WTC11 (cell line): ENCODE measurements around the gene PLD1.

Experiments used
- CREB1 ChIP-seq: sonication (generic); formaldehyde crosslinking; IDR thresholded peaks from 2 replicates; pipeline ENCODE4 v1.8.0; 2023; ENCODE audit warnings: mild to moderate bottlenecking, missing genetic modification reagents
- CREM ChIP-seq: sonication (generic); formaldehyde crosslinking; IDR thresholded peaks from 2 replicates; pipeline ENCODE4 v1.8.1; 2022; ENCODE audit warnings: mild to moderate bottlenecking, missing genetic modification reagents, moderate library complexity
- TEAD4 ChIP-seq: sonication (generic); formaldehyde crosslinking; IDR thresholded peaks from 2 replicates; pipeline ENCODE4 v1.8.0; 2022; ENCODE audit warnings: mild to moderate bottlenecking, missing genetic modification reagents
- ZNF121 ChIP-seq: sonication (generic); formaldehyde crosslinking; IDR thresholded peaks from 2 replicates; pipeline ENCODE4 v1.8.0; 2023; ENCODE audit warnings: missing genetic modification reagents
- ZNF263 ChIP-seq: sonication (generic); formaldehyde crosslinking; IDR thresholded peaks from 2 replicates; pipeline ENCODE4 v1.8.1; 2022; ENCODE audit warnings: low read depth, mild to moderate bottlenecking, moderate library complexity, missing genetic modification reagents
- TF ChIP-seq, protein P1 (sequence below): fragments of 200-600 bp; IDR thresholded peaks from 2 replicates; pipeline ENCODE4 v1.8.0; 2022; ENCODE audit warnings: antibody characterized with exemption
- TF ChIP-seq, protein P2 (sequence below): sonication (generic); formaldehyde crosslinking; IDR thresholded peaks from 2 replicates; pipeline ENCODE4 v1.8.1; 2023; ENCODE audit warnings: mild to moderate bottlenecking, moderate library complexity, missing genetic modification reagents
- TF ChIP-seq, protein P3 (sequence below): sonication (generic); formaldehyde crosslinking; IDR thresholded peaks from 2 replicates; pipeline ENCODE4 v1.8.1; 2023; ENCODE audit warnings: mild to moderate bottlenecking, missing genetic modification reagents
- TF ChIP-seq, protein P4 (sequence below): sonication (generic); formaldehyde crosslinking; IDR thresholded peaks from 2 replicates; pipeline ENCODE4 v1.8.0; 2022; ENCODE audit warnings: mild to moderate bottlenecking, missing genetic modification reagents
- TF ChIP-seq, protein P5 (sequence below): sonication (generic); formaldehyde crosslinking; IDR thresholded peaks from 2 replicates; pipeline ENCODE4 v1.8.1; 2023; ENCODE audit warnings: mild to moderate bottlenecking, missing genetic modification reagents

DNA sequence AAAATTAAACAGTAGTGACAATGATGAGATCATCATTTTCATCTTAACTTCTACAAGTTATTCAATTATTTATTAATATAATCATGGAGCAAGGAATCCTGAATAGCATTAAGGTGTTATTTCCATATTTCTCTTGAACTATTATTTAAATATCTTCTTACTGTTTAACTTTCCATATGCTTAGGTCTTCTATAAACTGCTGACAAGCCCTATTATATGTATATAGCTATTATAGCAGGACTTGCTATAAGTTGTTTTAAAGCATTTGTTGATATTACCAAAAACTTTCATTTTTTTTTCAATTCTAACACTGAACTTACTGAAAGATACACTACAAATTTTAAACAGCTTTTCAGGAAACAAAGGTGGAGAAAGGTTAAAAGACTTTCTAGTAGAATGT, 76.7 kb downstream of the PLD1 start:
- TF ChIP-seq, protein P1, sequence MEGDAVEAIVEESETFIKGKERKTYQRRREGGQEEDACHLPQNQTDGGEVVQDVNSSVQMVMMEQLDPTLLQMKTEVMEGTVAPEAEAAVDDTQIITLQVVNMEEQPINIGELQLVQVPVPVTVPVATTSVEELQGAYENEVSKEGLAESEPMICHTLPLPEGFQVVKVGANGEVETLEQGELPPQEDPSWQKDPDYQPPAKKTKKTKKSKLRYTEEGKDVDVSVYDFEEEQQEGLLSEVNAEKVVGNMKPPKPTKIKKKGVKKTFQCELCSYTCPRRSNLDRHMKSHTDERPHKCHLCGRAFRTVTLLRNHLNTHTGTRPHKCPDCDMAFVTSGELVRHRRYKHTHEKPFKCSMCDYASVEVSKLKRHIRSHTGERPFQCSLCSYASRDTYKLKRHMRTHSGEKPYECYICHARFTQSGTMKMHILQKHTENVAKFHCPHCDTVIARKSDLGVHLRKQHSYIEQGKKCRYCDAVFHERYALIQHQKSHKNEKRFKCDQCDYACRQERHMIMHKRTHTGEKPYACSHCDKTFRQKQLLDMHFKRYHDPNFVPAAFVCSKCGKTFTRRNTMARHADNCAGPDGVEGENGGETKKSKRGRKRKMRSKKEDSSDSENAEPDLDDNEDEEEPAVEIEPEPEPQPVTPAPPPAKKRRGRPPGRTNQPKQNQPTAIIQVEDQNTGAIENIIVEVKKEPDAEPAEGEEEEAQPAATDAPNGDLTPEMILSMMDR = no peak
- TF ChIP-seq ZNF263 (no peak), ZNF121 (CRISPR knock-in tag) (no peak), CREB1 (CRISPR knock-in tag) (no peak), CREM (CRISPR knock-in tag) (no peak), TEAD4 (CRISPR knock-in tag) (no peak)
- TF ChIP-seq, protein P2, sequence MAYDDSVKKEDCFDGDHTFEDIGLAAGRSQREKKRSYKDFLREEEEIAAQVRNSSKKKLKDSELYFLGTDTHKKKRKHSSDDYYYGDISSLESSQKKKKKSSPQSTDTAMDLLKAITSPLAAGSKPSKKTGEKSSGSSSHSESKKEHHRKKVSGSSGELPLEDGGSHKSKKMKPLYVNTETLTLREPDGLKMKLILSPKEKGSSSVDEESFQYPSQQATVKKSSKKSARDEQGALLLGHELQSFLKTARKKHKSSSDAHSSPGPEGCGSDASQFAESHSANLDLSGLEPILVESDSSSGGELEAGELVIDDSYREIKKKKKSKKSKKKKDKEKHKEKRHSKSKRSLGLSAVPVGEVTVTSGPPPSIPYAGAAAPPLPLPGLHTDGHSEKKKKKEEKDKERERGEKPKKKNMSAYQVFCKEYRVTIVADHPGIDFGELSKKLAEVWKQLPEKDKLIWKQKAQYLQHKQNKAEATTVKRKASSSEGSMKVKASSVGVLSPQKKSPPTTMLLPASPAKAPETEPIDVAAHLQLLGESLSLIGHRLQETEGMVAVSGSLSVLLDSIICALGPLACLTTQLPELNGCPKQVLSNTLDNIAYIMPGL (CRISPR knock-in tag) = no peak
- TF ChIP-seq, protein P3, sequence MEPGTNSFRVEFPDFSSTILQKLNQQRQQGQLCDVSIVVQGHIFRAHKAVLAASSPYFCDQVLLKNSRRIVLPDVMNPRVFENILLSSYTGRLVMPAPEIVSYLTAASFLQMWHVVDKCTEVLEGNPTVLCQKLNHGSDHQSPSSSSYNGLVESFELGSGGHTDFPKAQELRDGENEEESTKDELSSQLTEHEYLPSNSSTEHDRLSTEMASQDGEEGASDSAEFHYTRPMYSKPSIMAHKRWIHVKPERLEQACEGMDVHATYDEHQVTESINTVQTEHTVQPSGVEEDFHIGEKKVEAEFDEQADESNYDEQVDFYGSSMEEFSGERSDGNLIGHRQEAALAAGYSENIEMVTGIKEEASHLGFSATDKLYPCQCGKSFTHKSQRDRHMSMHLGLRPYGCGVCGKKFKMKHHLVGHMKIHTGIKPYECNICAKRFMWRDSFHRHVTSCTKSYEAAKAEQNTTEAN (CRISPR knock-in tag) = no peak
- TF ChIP-seq, protein P4, sequence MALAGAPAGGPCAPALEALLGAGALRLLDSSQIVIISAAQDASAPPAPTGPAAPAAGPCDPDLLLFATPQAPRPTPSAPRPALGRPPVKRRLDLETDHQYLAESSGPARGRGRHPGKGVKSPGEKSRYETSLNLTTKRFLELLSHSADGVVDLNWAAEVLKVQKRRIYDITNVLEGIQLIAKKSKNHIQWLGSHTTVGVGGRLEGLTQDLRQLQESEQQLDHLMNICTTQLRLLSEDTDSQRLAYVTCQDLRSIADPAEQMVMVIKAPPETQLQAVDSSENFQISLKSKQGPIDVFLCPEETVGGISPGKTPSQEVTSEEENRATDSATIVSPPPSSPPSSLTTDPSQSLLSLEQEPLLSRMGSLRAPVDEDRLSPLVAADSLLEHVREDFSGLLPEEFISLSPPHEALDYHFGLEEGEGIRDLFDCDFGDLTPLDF = no peak
- TF ChIP-seq, protein P5, sequence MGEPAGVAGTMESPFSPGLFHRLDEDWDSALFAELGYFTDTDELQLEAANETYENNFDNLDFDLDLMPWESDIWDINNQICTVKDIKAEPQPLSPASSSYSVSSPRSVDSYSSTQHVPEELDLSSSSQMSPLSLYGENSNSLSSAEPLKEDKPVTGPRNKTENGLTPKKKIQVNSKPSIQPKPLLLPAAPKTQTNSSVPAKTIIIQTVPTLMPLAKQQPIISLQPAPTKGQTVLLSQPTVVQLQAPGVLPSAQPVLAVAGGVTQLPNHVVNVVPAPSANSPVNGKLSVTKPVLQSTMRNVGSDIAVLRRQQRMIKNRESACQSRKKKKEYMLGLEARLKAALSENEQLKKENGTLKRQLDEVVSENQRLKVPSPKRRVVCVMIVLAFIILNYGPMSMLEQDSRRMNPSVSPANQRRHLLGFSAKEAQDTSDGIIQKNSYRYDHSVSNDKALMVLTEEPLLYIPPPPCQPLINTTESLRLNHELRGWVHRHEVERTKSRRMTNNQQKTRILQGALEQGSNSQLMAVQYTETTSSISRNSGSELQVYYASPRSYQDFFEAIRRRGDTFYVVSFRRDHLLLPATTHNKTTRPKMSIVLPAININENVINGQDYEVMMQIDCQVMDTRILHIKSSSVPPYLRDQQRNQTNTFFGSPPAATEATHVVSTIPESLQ (CRISPR knock-in tag) = no peak
